ENCODE data around the gene R3HDM1.

DNA sequence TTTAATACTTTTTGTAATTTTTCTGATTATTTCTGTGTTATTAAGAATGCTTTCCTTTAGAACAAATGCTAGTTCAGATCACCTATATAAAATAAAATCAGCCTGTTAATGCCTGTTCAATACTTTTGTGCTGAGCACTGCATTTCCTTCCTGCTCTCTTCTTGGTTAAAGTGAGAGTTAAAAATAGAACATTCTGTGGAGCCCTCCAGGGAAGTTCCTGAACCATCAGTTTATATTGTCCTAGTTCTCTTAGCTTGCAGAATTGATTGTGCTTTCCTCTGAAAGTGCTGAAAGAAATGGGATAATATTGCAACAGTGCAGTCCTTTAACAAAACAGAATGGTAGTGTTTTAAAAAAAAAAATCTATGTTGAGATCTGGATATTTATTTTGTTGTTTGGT, 135.8 kb downstream of the R3HDM1 start:
- TF ChIP-seq, protein P1, sequence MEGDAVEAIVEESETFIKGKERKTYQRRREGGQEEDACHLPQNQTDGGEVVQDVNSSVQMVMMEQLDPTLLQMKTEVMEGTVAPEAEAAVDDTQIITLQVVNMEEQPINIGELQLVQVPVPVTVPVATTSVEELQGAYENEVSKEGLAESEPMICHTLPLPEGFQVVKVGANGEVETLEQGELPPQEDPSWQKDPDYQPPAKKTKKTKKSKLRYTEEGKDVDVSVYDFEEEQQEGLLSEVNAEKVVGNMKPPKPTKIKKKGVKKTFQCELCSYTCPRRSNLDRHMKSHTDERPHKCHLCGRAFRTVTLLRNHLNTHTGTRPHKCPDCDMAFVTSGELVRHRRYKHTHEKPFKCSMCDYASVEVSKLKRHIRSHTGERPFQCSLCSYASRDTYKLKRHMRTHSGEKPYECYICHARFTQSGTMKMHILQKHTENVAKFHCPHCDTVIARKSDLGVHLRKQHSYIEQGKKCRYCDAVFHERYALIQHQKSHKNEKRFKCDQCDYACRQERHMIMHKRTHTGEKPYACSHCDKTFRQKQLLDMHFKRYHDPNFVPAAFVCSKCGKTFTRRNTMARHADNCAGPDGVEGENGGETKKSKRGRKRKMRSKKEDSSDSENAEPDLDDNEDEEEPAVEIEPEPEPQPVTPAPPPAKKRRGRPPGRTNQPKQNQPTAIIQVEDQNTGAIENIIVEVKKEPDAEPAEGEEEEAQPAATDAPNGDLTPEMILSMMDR (IDR thresholded peaks at IDR 0.05; ENCODE audit: insufficient read depth, low read length, poor library complexity, severe bottlenecking) = no peak
- no peak for TF ChIP-seq EZH2phosphoT487 (conservative IDR thresholded peaks at IDR 0.05; ENCODE audit: low read length)
